Esophagus squamous epithelium (tissue), 4 donors: ENCODE measurements around the gene WASL.

ENCODE experiments used
- CTCF ChIP-seq, 6 experiments: fragments of 450-650 bp in 4 of 6; fragments of 200-600 bp in 2 of 6; sonication (generic) in 2 of 6; IDR thresholded peaks; one replicate each; pipeline ENCODE4 v1.5.1; 2016 to 2019; ENCODE audit warnings: antibody characterized with exemption in 6 of 6, mild to moderate bottlenecking in 4 of 6, moderate library complexity in 4 of 6
- POLR2A ChIP-seq, 4 donors: fragments of 450-650 bp; IDR thresholded peaks; one replicate each; pipeline ENCODE4 v1.6.1; 2017; ENCODE audit warnings: antibody characterized with exemption in 4 of 4, mild to moderate bottlenecking in 4 of 4, moderate library complexity in 3 of 4

DNA sequence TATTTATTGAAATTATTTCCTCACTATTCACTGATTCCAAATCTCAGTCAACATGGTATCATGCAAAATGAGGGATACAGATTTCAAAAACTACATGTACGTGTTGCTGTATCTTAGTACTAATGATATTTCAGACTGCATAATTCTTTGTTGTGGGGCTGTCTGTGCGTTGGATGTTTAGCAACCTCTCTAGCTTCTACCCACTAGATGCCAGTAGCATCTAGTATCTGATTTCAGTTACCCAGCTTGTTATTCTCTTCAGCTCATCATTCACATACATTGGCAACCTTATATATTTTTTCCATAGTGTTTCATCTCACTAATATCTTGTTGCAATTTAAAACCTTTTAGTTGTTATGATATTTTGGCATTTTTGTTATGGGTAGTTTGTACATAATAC lies 22.5 kb upstream of the WASL start:
- TF ChIP-seq POLR2A (IDR thresholded peaks at IDR 0.05): no peak
- TF ChIP-seq CTCF (IDR thresholded peaks at IDR 0.05): no peak
